Measurements from ENCODE around the gene SAA1.
"Not testable (repeated sequence)": the region's sequence is repeated elsewhere in the genome, so short reads cannot be mapped to it uniquely, and the experiment has no call there.

The SAA1 gene

GRCh38 chr11:18265949-18266348, at the start of gene SAA1:
Gene SAA1 (plus strand): TSS chr11:18266264. CDS start chr11:18266888, 624 bp downstream.
- no peak for DNase-seq (ENCODE audit: low spot score)

DNA sequence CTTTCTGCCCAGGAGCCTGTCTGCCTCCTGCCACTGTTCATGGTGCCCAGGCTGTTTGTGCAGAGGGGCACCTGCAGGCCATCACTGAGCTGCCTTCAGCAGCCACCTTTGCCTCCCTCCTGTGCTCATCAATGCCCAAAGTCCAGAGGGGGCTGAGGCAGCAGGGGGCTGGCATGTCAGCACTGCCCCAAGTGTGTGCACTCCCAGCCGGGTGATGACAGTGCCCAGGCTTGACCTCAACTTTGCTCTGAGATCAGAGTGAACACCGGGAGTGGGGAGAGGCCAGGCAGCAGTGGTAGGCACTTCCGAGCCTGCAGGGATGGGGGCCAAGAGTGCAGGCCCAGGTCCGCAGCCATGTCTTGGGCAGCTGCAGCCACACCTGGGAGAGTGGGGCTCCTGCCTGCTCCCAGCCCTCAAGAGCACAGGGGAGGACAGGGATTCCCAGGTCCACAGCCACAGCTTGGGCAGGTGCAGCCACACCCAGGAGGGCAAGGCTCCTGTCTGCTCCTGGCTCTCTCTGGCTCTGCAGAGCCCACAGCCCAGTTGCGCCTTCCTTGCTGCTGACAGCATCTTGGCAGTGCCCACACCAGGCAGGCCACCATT, 44.7 kb upstream of the SAA1 start:
- DNase-seq (ENCODE audit: low spot score) = no peak

DNA sequence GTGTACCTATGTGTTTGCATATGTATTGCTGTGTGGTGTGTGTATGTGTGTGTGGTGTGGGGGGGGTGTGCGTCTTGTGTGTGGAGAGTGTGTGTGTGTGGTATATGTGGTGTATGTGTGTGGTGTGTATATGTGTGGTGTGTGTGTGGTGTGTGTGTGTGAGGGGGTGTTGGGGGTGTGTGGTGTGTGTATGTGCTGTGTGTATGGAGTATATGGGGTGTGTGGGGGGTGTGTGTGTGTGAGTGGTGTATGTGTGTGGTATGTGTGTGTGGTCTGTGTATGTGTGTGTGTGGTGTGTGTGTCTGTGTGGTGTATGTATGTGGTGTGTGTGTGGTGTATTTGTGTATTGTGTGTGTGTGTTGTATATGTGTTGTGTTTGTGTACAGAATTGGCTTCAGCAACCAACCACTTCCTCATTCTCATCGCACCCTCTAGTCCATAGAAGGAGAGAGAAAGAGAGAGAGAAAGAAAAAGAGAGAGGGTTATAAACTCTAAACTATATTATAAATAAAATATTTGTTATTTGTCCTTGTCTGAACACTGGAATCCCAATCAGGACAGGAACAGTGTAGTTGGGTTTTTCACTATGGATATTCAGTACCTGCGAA, 43.1 kb upstream of the SAA1 start:
- DNase-seq (ENCODE audit: low spot score) = no peak

DNA sequence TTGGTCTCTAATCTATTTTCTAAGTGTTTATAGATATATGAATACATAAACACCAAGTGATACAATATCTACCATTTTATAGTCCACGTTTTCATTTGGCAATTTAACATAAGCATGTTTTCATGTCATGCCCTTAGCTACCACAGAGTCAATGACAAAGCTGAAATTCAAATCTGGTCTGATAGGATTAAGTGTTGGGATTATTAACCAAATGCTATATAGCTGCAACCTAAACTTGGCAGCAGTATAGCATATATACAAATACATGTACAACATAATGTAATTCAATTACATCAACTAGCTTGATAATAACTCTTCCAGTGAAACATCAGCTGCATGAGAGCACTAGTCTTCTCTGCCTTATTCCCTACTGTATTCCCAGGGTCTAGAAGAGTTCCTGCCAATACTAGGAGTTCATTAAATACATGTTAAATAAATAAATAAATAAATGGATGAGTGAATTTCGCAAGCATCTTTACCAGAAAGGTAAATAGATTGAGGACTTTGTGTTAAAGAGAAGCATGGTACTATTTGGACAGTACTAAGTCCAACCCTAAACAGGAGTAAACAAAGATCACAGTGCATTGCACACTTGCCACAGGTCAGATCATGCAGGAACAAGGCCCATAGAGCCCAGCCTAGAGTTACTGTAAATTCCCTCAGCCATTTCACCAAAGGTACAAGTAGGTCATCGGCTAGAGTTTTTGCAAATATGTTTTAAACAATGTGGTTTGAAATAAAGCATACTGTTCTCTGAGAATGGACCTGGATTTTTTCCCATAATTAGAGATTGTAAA, 42.3 kb upstream of the SAA1 start:
- DNase-seq (ENCODE audit: low spot score) = no peak

- no peak for DNase-seq (ENCODE audit: low spot score)
Observed at GRCh38 chr11:18225913-18226312, 40.2 kb upstream of the SAA1 start.

- no peak for DNase-seq (ENCODE audit: low spot score)
Observed at GRCh38 chr11:18229501-18229900, 36.6 kb upstream of the SAA1 start.

DNA sequence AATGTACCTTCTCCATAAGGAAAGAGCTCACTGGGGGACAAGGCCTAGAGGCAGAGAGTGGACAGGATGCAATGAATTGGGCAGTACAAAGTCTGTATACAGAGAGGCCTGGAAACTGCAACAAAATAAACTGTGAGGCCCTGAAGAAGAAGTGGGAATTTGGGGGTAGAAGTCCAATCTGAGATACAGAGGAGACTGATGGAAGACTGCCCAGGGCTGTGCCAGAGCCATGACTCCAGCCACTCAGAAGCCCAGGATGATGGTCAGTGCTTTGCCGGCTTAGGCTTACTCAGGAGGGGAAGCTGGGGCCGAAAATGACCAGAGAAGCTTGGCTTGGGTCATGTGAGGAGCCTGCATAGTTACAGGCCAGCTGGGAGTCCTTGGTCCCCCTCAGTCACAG, 35.2 kb upstream of the SAA1 start:
- DNase-seq (ENCODE audit: low spot score) = no peak

GRCh38 chr11:18233912-18234311, 32.2 kb upstream of the SAA1 start:
- no peak for DNase-seq (ENCODE audit: low spot score)

DNA sequence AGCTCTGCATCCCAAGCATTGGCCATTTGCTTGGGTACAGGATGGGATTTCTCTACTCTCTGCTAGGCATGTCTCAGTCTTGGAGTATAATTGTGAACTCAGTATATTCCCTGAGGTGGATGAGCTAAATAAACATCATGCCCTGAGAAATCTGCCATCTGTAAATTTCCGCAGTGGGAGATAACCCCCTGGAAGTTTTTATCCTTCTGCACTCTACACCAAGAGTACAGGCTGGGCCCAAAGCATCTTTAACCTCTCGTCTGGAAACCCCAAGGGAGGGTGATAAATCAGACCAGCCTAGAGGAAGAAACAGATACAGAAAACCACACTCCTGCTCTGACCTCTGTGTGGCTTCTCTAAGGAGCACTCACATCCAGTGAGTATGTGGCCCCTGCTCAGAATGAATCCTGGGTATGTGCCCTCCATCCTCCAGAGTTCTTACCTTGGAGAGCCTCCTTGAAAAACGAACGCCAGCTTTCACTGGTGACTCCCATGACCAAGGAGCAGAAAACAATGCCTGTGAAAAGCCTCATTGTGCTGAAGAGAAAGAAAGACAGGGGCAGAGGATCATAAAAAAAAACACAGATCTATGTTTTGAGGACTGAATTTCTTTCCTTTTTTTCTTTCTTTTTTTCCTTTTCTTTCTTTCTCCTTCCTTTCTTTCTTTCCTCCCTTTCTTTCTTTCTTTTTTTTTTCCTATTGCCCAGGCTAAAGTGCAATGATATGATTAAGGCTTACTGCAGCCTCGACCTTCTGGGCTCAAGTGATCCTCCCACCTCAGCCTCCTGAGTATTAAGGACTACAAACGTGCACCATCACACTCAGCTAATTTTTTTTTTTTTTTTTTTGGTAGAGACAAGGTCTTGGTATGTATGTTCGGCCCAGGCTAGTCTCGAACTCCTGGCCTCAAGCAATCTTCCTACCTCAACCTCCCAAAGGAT, 30.4 kb upstream of the SAA1 start:
- DNase-seq (ENCODE audit: low spot score) = no peak

DNA sequence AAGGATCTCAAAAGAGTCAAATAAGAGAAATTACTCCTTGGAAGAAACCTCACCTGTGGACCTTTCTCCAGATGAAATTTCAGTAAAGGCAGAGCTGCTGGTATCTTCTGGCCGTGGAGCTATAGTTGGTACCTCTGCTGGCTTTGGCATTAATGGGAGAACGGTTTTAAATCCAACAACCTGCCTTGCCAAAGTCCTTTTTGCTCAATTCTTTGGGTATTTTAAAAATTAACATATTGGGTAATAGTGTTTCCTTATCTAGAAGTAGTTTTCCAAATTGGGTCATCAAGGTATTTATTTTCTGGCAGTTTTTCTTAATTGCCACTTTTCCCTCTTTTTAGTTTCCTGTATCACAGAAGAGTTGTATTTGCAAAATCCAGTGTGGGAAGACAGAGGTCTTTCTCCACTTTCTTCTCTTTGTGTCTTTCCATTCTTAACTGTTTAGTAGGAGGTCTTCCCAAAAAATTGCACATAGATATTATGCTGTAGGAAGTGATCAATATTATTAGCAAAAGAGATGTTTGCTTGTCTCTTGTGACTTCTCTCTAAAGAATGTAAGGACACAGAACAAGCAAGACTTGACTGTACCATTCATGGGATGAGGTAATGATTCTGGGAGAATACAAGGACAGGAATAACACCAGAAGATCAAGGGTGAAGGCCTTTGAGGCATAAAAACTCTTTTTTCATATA, 29.3 kb upstream of the SAA1 start, which contains the start of gene SAA4:
TSS of gene SAA4 (minus strand) at position 139 of the 693 bp plus-strand sequence. CDS start 876 bp downstream, outside the sequence.
- no peak for DNase-seq (ENCODE audit: low spot score)

- DNase-seq (ENCODE audit: low spot score) = no peak
Observed at GRCh38 chr11:18239655-18240054, 26.4 kb upstream of the SAA1 start.

DNA sequence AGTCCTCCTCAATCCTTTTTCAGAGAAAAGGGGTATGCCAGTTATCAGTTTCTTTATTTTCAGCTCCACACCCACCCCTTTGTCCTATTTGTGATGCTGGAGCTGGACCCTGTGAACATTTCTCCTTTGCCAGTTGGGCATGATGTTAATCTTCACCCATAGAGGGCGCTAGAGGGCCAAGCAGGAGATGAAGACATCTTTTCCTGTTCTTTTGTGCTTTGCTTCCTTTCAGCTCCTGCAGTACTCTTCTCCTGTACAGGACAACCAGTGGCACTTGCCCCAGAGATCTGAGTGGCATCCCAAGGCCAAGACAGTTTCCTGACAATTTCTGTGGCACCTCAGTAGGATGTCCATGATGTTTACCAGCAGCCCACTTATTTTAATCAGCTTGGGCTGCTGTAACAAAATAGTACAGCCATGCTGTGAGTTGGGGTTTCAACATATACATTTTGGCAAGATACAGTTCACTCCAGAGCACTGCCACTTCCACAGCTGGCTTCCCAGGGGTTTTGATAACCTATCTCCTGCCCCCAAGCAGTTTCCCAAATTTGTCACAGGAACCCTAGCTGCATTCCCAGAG, 22.2 kb upstream of the SAA1 start:
- DNase-seq (ENCODE audit: low spot score) = peak; percentile 49

- DNase-seq (ENCODE audit: low spot score) = no peak
Observed at GRCh38 chr11:18245396-18245795, 20.7 kb upstream of the SAA1 start.

- not testable (repeated sequence) for DNase-seq (ENCODE audit: low spot score)
Observed at GRCh38 chr11:18246379-18247190, 19.5 kb upstream of the SAA1 start.

DNA sequence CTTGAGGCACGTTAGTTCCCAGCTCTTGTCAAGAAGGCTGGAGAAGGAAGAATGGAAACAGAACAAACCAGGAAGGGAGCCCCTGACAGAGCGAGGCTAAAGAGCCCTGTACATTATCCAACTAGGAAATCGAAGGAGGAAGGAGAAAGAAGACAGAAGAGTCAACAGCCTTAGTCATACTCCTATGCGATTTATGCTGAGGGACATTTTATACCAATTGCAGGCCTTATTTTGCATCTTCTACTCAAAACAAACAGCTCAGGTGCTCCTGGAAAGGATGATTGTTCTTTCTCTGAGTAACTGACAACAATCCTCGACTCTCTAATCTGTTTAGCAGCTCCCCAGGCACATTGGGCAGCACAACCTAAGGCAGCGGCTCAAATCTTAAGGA, 18.9 kb upstream of the SAA1 start:
- not testable (repeated sequence) for DNase-seq (ENCODE audit: low spot score)

GRCh38 chr11:18248561-18248960, 17.5 kb upstream of the SAA1 start, which contains the start of gene SAA2:
Gene SAA2 (minus strand): TSS chr11:18248668. CDS start chr11:18248011, 657 bp downstream.
- DNase-seq (ENCODE audit: low spot score) = no peak

DNA sequence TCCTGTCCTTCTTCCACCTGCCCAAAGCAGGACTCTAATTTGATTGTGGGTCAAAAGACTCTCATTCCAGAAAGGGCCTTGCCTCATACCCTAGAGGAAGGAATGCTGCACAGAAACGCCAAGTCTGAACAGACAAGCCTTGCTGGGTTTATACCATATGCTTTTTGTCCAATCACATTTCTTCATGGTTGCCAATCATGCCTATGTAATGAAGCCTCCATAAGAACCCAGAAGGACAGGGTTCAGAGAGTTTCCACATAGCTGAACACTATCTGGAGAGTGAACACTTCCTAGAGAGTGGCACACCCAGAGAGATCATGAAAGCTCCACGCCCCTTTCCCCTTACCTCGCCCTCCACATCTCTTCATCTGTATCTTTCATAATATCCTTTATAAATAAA, 12.8 kb upstream of the SAA1 start:
- DNase-seq (ENCODE audit: low spot score) = no peak

- no peak for DNase-seq (ENCODE audit: low spot score)
Observed at GRCh38 chr11:18253778-18254338, 12.2 kb upstream of the SAA1 start.

DNA sequence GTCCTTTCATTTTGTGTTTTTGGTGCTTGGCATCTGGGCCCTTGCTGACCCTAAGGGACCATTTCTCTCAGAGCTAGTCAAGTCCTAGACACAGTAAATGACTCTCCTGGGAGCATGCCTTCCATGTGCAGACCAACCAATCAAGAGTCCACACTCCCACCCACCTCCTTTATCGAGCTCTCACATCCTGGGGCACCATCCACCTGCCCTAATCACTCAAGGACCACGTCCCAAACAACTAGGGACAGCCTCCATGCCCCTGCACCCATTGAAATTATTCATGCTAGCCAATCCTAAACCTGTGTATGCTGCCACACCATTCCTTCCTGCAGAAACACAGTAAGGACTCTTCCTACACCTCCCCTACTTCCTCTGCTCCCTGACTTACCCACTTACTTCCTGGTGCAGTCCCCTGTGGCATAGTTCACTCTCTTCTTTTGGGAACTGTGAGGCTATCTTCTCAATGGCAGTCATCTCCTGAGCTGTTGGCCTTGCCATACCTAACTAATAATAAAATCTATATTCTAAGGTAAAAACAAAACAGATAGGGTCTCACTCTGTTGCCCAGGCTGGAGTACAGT, 11.2 kb upstream of the SAA1 start:
- no peak for DNase-seq (ENCODE audit: low spot score)

All from pons (tissue), 1 donor.